ENCODE results near the gene FCRL5. TPM values are rescaled to one million over a fixed set of nuclear protein-coding genes. Genes with fewer than 3 reads are reported as not detected.
"Not testable (repeated sequence)": the region's sequence is repeated elsewhere in the genome, so short reads cannot be mapped to it uniquely, and the experiment has no call there.

The FCRL5 gene
- total and polyA plus RNA-seq, 5 experiments from 2014 or later, result 1.2 to 1.7 TPM; not detected in 3

- ATAC-seq (peak; percentile 64 to 65), DNase-seq (peak in 7 of 10 donors; percentile 16 to 44 (median 37))
- H3K27me3 Mint-ChIP-seq, result peaks cover 12 to 40% (median 31%) of the 10 kb centered on the region in 5 donors
- H3K36me3 Mint-ChIP-seq, result no peaks in the 10 kb centered on the region
- no peaks in the 10 kb centered on the region for H3K9me3 Mint-ChIP-seq
- no peak overlapping the region for H3K27ac Mint-ChIP-seq
- POLR2A ChIA-PET, result no interaction called here
- H3K4me3 Mint-ChIP-seq, result no peak overlapping the region
- H3K4me1 Mint-ChIP-seq, result peaks cover 0 to 5% (median 3%) of the 10 kb centered on the region in 4 donors
These were observed 56.2 kb downstream of the FCRL5 start for GRCh38 chr1:157496121-157496526.

GRCh38 chr1:157495285-157495684 is 57.0 kb downstream of the FCRL5 start:
- DNase-seq (no peak), ATAC-seq (no peak)
- no peaks in the 10 kb centered on the region for H3K9me3 Mint-ChIP-seq
- H3K4me1 Mint-ChIP-seq, result peaks cover 0 to 5% (median 3%) of the 10 kb centered on the region in 4 donors
- H3K27ac Mint-ChIP-seq, result no peak overlapping the region
- no peaks in the 10 kb centered on the region for H3K36me3 Mint-ChIP-seq
- POLR2A ChIA-PET, result no interaction called here
- H3K27me3 Mint-ChIP-seq, result peaks cover 12 to 40% (median 31%) of the 10 kb centered on the region in 5 donors
- no peak overlapping the region for H3K4me3 Mint-ChIP-seq

GRCh38 chr1:157494093-157494492 is 58.2 kb downstream of the FCRL5 start:
- POLR2A ChIA-PET, result no interaction called here
- H3K9me3 Mint-ChIP-seq, result no peaks in the 10 kb centered on the region
- no peak for DNase-seq
- no peaks in the 10 kb centered on the region for H3K36me3 Mint-ChIP-seq
- peaks cover 12 to 40% (median 29%) of the 10 kb centered on the region in 5 donors for H3K27me3 Mint-ChIP-seq
- no peak overlapping the region for H3K4me3 Mint-ChIP-seq
- H3K27ac Mint-ChIP-seq, result no peak overlapping the region
- ATAC-seq, result no peak
- peaks cover 0 to 7% (median 3%) of the 10 kb centered on the region in 4 donors for H3K4me1 Mint-ChIP-seq

- Mint-ChIP-seq H3K4me3 (no peak overlapping the region), H3K9me3 (no peaks in the 10 kb centered on the region), H3K4me1 (peaks cover 0 to 7% (median 0%) of the 10 kb centered on the region in 4 donors), H3K27ac (no peak overlapping the region), H3K36me3 (no peaks in the 10 kb centered on the region), H3K27me3 (peaks cover 8 to 40% (median 23%) of the 10 kb centered on the region in 5 donors)
- DNase-seq, result peak in 8 of 10 donors; percentile 12 to 64 (median 29)
- no peak for ATAC-seq
- POLR2A ChIA-PET, result no interaction called here
These were observed 61.7 kb downstream of the FCRL5 start for GRCh38 chr1:157490467-157491165.

GRCh38 chr1:157488156-157488555 is 64.2 kb downstream of the FCRL5 start:
- no peak for ATAC-seq
- no peak for DNase-seq
- Mint-ChIP-seq H3K27ac (no peak overlapping the region), H3K4me3 (no peak overlapping the region), H3K27me3 (peaks cover 2 to 22% (median 12%) of the 10 kb centered on the region in 5 donors), H3K9me3 (no peaks in the 10 kb centered on the region), H3K36me3 (no peaks in the 10 kb centered on the region), H3K4me1 (peaks cover 0 to 7% (median 0%) of the 10 kb centered on the region in 4 donors)
- POLR2A ChIA-PET, result no interaction called here

GRCh38 chr1:157487504-157487903 is 64.8 kb downstream of the FCRL5 start:
- POLR2A ChIA-PET, result no interaction called here
- Mint-ChIP-seq H3K4me1 (peaks cover 0 to 7% (median 0%) of the 10 kb centered on the region in 4 donors), H3K27ac (no peak overlapping the region), H3K9me3 (no peaks in the 10 kb centered on the region), H3K27me3 (peaks cover 2 to 21% (median 10%) of the 10 kb centered on the region in 5 donors), H3K4me3 (no peak overlapping the region), H3K36me3 (no peaks in the 10 kb centered on the region)
- ATAC-seq (no peak), DNase-seq (no peak)

- DNase-seq (no peak), ATAC-seq (no peak)
- H3K27ac Mint-ChIP-seq, result no peak overlapping the region
- peaks cover 2 to 17% (median 9%) of the 10 kb centered on the region in 5 donors for H3K27me3 Mint-ChIP-seq
- no peaks in the 10 kb centered on the region for H3K36me3 Mint-ChIP-seq
- peaks cover 0 to 7% (median 0%) of the 10 kb centered on the region in 4 donors for H3K4me1 Mint-ChIP-seq
- POLR2A ChIA-PET, result no interaction called here
- no peak overlapping the region for H3K4me3 Mint-ChIP-seq
- no peaks in the 10 kb centered on the region for H3K9me3 Mint-ChIP-seq
These were observed 65.2 kb downstream of the FCRL5 start for GRCh38 chr1:157487096-157487495.

GRCh38 chr1:157486400-157486799 is 65.9 kb downstream of the FCRL5 start:
- H3K27me3 Mint-ChIP-seq, result peaks cover 0 to 10% (median 3%) of the 10 kb centered on the region in 5 donors
- H3K27ac Mint-ChIP-seq, H3K4me1 Mint-ChIP-seq, DNase-seq, POLR2A ChIA-PET, H3K36me3 Mint-ChIP-seq, ATAC-seq, H3K9me3 Mint-ChIP-seq, H3K4me3 Mint-ChIP-seq: not testable (repeated sequence)

GRCh38 chr1:157485793-157486192 is 66.5 kb downstream of the FCRL5 start:
- no peak overlapping the region for H3K27ac Mint-ChIP-seq
- H3K27me3 Mint-ChIP-seq, result peaks cover 0 to 7% (median 2%) of the 10 kb centered on the region in 5 donors
- DNase-seq, result no peak
- peaks cover 0 to 7% (median 0%) of the 10 kb centered on the region in 4 donors for H3K4me1 Mint-ChIP-seq
- ATAC-seq, result no peak
- peaks cover 0 to 2% (median 0%) of the 10 kb centered on the region in 9 donors for H3K9me3 Mint-ChIP-seq
- H3K36me3 Mint-ChIP-seq, result no peaks in the 10 kb centered on the region
- H3K4me3 Mint-ChIP-seq, result peak overlapping the region in 1 of 10 donors; percentile 26
- POLR2A ChIA-PET, result no interaction called here

- no peak for ATAC-seq
- POLR2A ChIA-PET, result no interaction called here
- Mint-ChIP-seq H3K4me1 (peaks cover 0 to 7% (median 0%) of the 10 kb centered on the region in 4 donors), H3K27ac (no peak overlapping the region), H3K36me3 (peaks cover 0 to 6% (median 0%) of the 10 kb centered on the region in 3 donors), H3K27me3 (peaks cover 0 to 9% (median 2%) of the 10 kb centered on the region in 5 donors), H3K9me3 (peaks cover under 1 to 12% (median 5%) of the 10 kb centered on the region in 9 donors), H3K4me3 (no peak overlapping the region)
- DNase-seq, result no peak
These were observed 67.7 kb downstream of the FCRL5 start for GRCh38 chr1:157484573-157484972.

GRCh38 chr1:157483635-157484034 is 68.7 kb downstream of the FCRL5 start:
- H3K27ac Mint-ChIP-seq, result no peak overlapping the region
- peaks cover 0 to 5% (median 0%) of the 10 kb centered on the region in 4 donors for H3K4me1 Mint-ChIP-seq
- POLR2A ChIA-PET, result no interaction called here
- DNase-seq (no peak), ATAC-seq (no peak)
- peaks cover 0 to 15% (median 5%) of the 10 kb centered on the region in 5 donors for H3K27me3 Mint-ChIP-seq
- H3K36me3 Mint-ChIP-seq, result peaks cover 0 to 13% (median 8%) of the 10 kb centered on the region in 3 donors
- no peak overlapping the region for H3K4me3 Mint-ChIP-seq
- peaks cover 1 to 20% (median 13%) of the 10 kb centered on the region in 9 donors for H3K9me3 Mint-ChIP-seq

- H3K36me3 Mint-ChIP-seq, result peaks cover 0 to 19% (median 14%) of the 10 kb centered on the region in 3 donors
- no peak overlapping the region for H3K4me3 Mint-ChIP-seq
- peaks cover 0 to 5% (median 0%) of the 10 kb centered on the region in 4 donors for H3K4me1 Mint-ChIP-seq
- peaks cover 1 to 30% (median 20%) of the 10 kb centered on the region in 9 donors for H3K9me3 Mint-ChIP-seq
- no peak overlapping the region for H3K27ac Mint-ChIP-seq
- DNase-seq (no peak), ATAC-seq (no peak)
- peaks cover 2 to 19% (median 5%) of the 10 kb centered on the region in 5 donors for H3K27me3 Mint-ChIP-seq
- POLR2A ChIA-PET, result no interaction called here
These were observed 69.6 kb downstream of the FCRL5 start for GRCh38 chr1:157482717-157483116.

GRCh38 chr1:157482174-157482573 is 70.1 kb downstream of the FCRL5 start:
- peaks cover 0 to 4% (median 0%) of the 10 kb centered on the region in 4 donors for H3K4me1 Mint-ChIP-seq
- peaks cover 2 to 23% (median 5%) of the 10 kb centered on the region in 5 donors for H3K27me3 Mint-ChIP-seq
- peaks cover 1 to 35% (median 26%) of the 10 kb centered on the region in 9 donors for H3K9me3 Mint-ChIP-seq
- POLR2A ChIA-PET, result no interaction called here
- ATAC-seq, result no peak
- DNase-seq, result no peak
- no peak overlapping the region for H3K27ac Mint-ChIP-seq
- no peak overlapping the region for H3K4me3 Mint-ChIP-seq
- H3K36me3 Mint-ChIP-seq, result peaks cover 0 to 25% (median 19%) of the 10 kb centered on the region in 3 donors
